HepG2 (cell line): ENCODE results near the gene RRM2. TPM values are rescaled to one million over a fixed set of nuclear protein-coding genes. Genes with fewer than 3 reads are reported as not detected.
A peak's percentile ranks its signal among the peaks of the same experiment; 100 is the strongest.

Source experiments
- CCAR2 ChIP-seq: fragments of 200-400 bp; formaldehyde crosslinking; optimal IDR thresholded peaks from 2 replicates; pipeline ENCODE3; 2018; ENCODE audit warnings: low read depth, mild to moderate bottlenecking, low read length, moderate library complexity
- GPN1 ChIP-seq: sonication (generic); formaldehyde crosslinking; IDR thresholded peaks from 2 replicates; pipeline ENCODE4 v1.5.1; 2020; ENCODE audit warnings: missing genetic modification reagents, borderline replicate concordance
- HNRNPL ChIP-seq: fragments of 200-400 bp; formaldehyde crosslinking; IDR thresholded peaks from 2 replicates; pipeline ENCODE4 v1.6.1; 2017; ENCODE audit warnings: mild to moderate bottlenecking, low read depth, low read length
- HOXA7 ChIP-seq: sonication (generic); formaldehyde crosslinking; IDR thresholded peaks from 2 replicates; pipeline ENCODE4 v1.8.1; 2022; ENCODE audit warnings: mild to moderate bottlenecking, missing genetic modification reagents, moderate library complexity
- HOXD1 ChIP-seq: sonication (generic); formaldehyde crosslinking; IDR thresholded peaks from 2 replicates; pipeline ENCODE4 v1.5.0; 2020; ENCODE audit warnings: missing genetic modification reagents
- KLF12 ChIP-seq: sonication (generic); formaldehyde crosslinking; IDR thresholded peaks from 2 replicates; pipeline ENCODE4 v1.4.0; 2020; ENCODE audit warnings: missing genetic modification reagents, borderline replicate concordance
- MTF1 ChIP-seq: sonication (generic); formaldehyde crosslinking; IDR thresholded peaks from 2 replicates; pipeline ENCODE4 v1.5.0; 2020; ENCODE audit warnings: missing genetic modification reagents
- MXD3 ChIP-seq: IDR thresholded peaks from 2 replicates; pipeline ENCODE4 v1.6.1; 2016; ENCODE audit warnings: mild to moderate bottlenecking, missing biosample characterization, missing genetic modification reagents
- NBN ChIP-seq: fragments of 450-650 bp; conservative IDR thresholded peaks from 2 replicates; pipeline ENCODE4 v1.6.1; 2017
- PLRG1 ChIP-seq: fragments of 450-650 bp; conservative IDR thresholded peaks from 2 replicates; pipeline ENCODE4 v1.6.1; 2016
- POLR2AphosphoS5 ChIP-seq: IDR thresholded peaks from 2 replicates; pipeline ENCODE4 v1.6.1; 2012; ENCODE audit warnings: low read depth, low read length
- PRDM15 ChIP-seq: sonication (generic); formaldehyde crosslinking; IDR thresholded peaks from 2 replicates; pipeline ENCODE4 v1.4.0; 2020; ENCODE audit warnings: missing genetic modification reagents
- RBFOX2 ChIP-seq: fragments of 200-400 bp; formaldehyde crosslinking; IDR thresholded peaks from 2 replicates; pipeline ENCODE4 v1.6.1; 2017; ENCODE audit warnings: low read depth, mild to moderate bottlenecking, low read length
- SMAD9 ChIP-seq: sonication (generic); formaldehyde crosslinking; IDR thresholded peaks from 2 replicates; pipeline ENCODE4 v1.5.1; 2020; ENCODE audit warnings: mild to moderate bottlenecking, missing genetic modification reagents
- THRA ChIP-seq: sonication (generic); formaldehyde crosslinking; IDR thresholded peaks from 2 replicates; pipeline ENCODE4 v1.4.0; 2020; ENCODE audit warnings: missing genetic modification reagents, borderline replicate concordance
- ZBTB34 ChIP-seq: sonication (generic); formaldehyde crosslinking; IDR thresholded peaks from 2 replicates; pipeline ENCODE4 v1.8.0; 2022; ENCODE audit warnings: mild to moderate bottlenecking, missing genetic modification reagents
- ZBTB7B ChIP-seq: sonication (generic); formaldehyde crosslinking; IDR thresholded peaks from 2 replicates; pipeline ENCODE4 v1.4.0; 2020; ENCODE audit warnings: missing genetic modification reagents
- ZMYM3 ChIP-seq: sonication (generic); formaldehyde crosslinking; IDR thresholded peaks from 2 replicates; pipeline ENCODE4 v1.5.1; 2020; ENCODE audit warnings: mild to moderate bottlenecking, missing genetic modification reagents
- ZNF224 ChIP-seq: sonication (generic); formaldehyde crosslinking; IDR thresholded peaks from 2 replicates; pipeline ENCODE4 v1.5.0; 2020; ENCODE audit warnings: mild to moderate bottlenecking, missing genetic modification reagents
- ZNF337 ChIP-seq: sonication (generic); formaldehyde crosslinking; IDR thresholded peaks from 2 replicates; pipeline ENCODE4 v1.5.1; 2020; ENCODE audit warnings: missing genetic modification reagents, low read depth, mild to moderate bottlenecking, borderline replicate concordance
- ZNF367 ChIP-seq: sonication (generic); formaldehyde crosslinking; IDR thresholded peaks from 2 replicates; pipeline ENCODE4 v1.4.0; 2020; ENCODE audit warnings: missing genetic modification reagents, borderline replicate concordance
- ZNF503 ChIP-seq: sonication (generic); formaldehyde crosslinking; IDR thresholded peaks from 2 replicates; pipeline ENCODE4 v1.4.0; 2020; ENCODE audit warnings: missing genetic modification reagents
- polyA plus RNA-seq, 8 experiments: library from polyadenylated mRNA; depleted of rRNA in 3 of 8; stranded (reverse) in 7 of 8; unstranded in 1 of 8; fragments of >200 nt; fragmentation: Illumina TruSeq in 4 of 8; extraction: Trizol in 4 of 8; gene quantifications; 2 replicates each; pipeline versions ENCODE4 v1.2.1 to v1.2.3, GENCODE V29; 2011 to 2016; ENCODE audit warnings: low read depth in 4 of 8, missing spikeins in 1 of 8, mixed read lengths in 1 of 8; ENCODE audit not compliant: insufficient read depth in 1 of 8
- total RNA-seq, 5 experiments: library from RNA; depleted of rRNA; stranded (reverse); fragments of >200 nt; fragmentation: Illumina TruSeq; extraction: Trizol; gene quantifications; 2 replicates each; pipeline ENCODE4 v1.2.3, GENCODE V29; 2016; ENCODE audit warnings: low read depth in 1 of 5

The RRM2 gene
- total and polyA plus RNA-seq, 2 of the 13 experiments (the other 11 are each of a cell fraction or from before 2014, with no cell fraction given), result 31.3 to 150 TPM

GRCh38 chr2:10097352-10098148 lies 25.0 kb upstream of the RRM2 start (continued):
- TF ChIP-seq THRA (CRISPR knock-in tag), result 0 out of 2 replicates have a peak, but pooled peaks have one; percentile 34
- no peak for TF ChIP-seq ZNF337 (CRISPR knock-in tag)
- TF ChIP-seq PRDM15 (CRISPR knock-in tag), result no peak
- TF ChIP-seq ZBTB34 (CRISPR knock-in tag), result no peak
- no peak for TF ChIP-seq NBN
- no peak for TF ChIP-seq SMAD9
- no peak for TF ChIP-seq ZNF224 (CRISPR knock-in tag)
- no peak for TF ChIP-seq RBFOX2
- TF ChIP-seq ZBTB7B (CRISPR knock-in tag), result no peak
- TF ChIP-seq ZMYM3, result no peak
- TF ChIP-seq ZNF367, result no peak
- TF ChIP-seq HOXD1 (CRISPR knock-in tag), result 0 out of 2 replicates have a peak, but pooled peaks have one; percentile 42
- TF ChIP-seq GPN1, result no peak
- no peak for TF ChIP-seq KLF12
- TF ChIP-seq CCAR2, result no peak
- no peak for TF ChIP-seq HNRNPL
- no peak for TF ChIP-seq PLRG1
- TF ChIP-seq MXD3 (CRISPR knock-in tag), result no peak
- no peak for TF ChIP-seq MTF1 (CRISPR knock-in tag)
- TF ChIP-seq POLR2AphosphoS5, result no peak
- no peak for TF ChIP-seq ZNF503 (CRISPR knock-in tag)
- TF ChIP-seq HOXA7 (CRISPR knock-in tag), result no peak
